Testis (tissue), 2 donors: Measurements from ENCODE around the gene PITPNM1.

ENCODE experiments used
- CTCF ChIP-seq, 3 experiments: fragments of 450-650 bp in 2 of 3; fragments of 200-600 bp in 1 of 3; sonication (generic) in 1 of 3; IDR thresholded peaks; one replicate each; pipeline ENCODE4 v1.5.1; 2016 to 2019; ENCODE audit warnings: antibody characterized with exemption in 3 of 3, mild to moderate bottlenecking in 2 of 3, moderate library complexity in 1 of 3
- POLR2A ChIP-seq: fragments of 450-650 bp; IDR thresholded peaks from one replicate; pipeline ENCODE4 v1.6.1; 2017; ENCODE audit warnings: antibody characterized with exemption, mild to moderate bottlenecking, moderate library complexity

- no peak for TF ChIP-seq CTCF (IDR thresholded peaks at IDR 0.05)
- no peak for TF ChIP-seq POLR2A
These were observed 2.8 kb upstream of the PITPNM1 start, which contains the start of gene CDK2AP2 for GRCh38 chr11:67507864-67508485.
